GM23338 (cell line): ENCODE data around the gene TRNP1. TPM values are rescaled to one million over a fixed set of nuclear protein-coding genes. Genes with fewer than 3 reads are reported as not detected.

ENCODE experiments used
- ATAC-seq: fragments of 200-7000 bp; cut with Tn5 transposase; 3 replicates; pipeline ENCODE4 v1.9.1; 2020
- DNase-seq: peaks from one replicate; pipeline ENCODE4 v3.0.0-alpha.2; 2015; ENCODE audit warnings: low spot score
- H2AFZ ChIP-seq: fragments of 200-600 bp; sonication (generic); 2 replicates; pipeline ENCODE4 v1.8.0; 2016; ENCODE audit warnings: antibody characterized with exemption, mild to moderate bottlenecking, moderate library complexity
- H3F3A ChIP-seq: fragments of 200-600 bp; sonication (generic); replicated peaks from 2 replicates; pipeline ENCODE4 v1.8.0; 2017; ENCODE audit warnings: antibody characterized with exemption, mixed run types, low read depth
- H3K27ac ChIP-seq: fragments of 200-600 bp; sonication (generic); 2 replicates; pipeline ENCODE4 v1.6.1; 2016; ENCODE audit warnings: low read depth
- H3K27me3 ChIP-seq: fragments of 200-600 bp; sonication (generic); 2 replicates; pipeline ENCODE4 v1.8.0; 2016; ENCODE audit warnings: mild to moderate bottlenecking, mixed run types, moderate library complexity; ENCODE audit not compliant: insufficient read depth
- H3K36me3 ChIP-seq: fragments of 200-600 bp; sonication (generic); 2 replicates; pipeline ENCODE4 v1.8.0; 2016; ENCODE audit warnings: mild to moderate bottlenecking; ENCODE audit not compliant: insufficient read depth
- H3K4me1 ChIP-seq: fragments of 200-600 bp; sonication (generic); 2 replicates; pipeline ENCODE4 v1.8.0; 2016; ENCODE audit warnings: mild to moderate bottlenecking, moderate library complexity; ENCODE audit not compliant: insufficient read depth
- H3K4me2 ChIP-seq: fragments of 200-600 bp; sonication (generic); 2 replicates; pipeline ENCODE4 v1.7.1; 2017; ENCODE audit warnings: mixed run types
- H3K4me3 ChIP-seq: fragments of 200-600 bp; sonication (generic); 2 replicates; pipeline ENCODE4 v1.6.1; 2016; ENCODE audit warnings: mixed run types
- H3K79me2 ChIP-seq: fragments of 200-600 bp; sonication (generic); replicated peaks from 2 replicates; pipeline ENCODE4 v1.8.0; 2017; ENCODE audit warnings: mild to moderate bottlenecking; ENCODE audit not compliant: insufficient read depth
- H3K9me2 ChIP-seq: fragments of 200-600 bp; sonication (generic); 2 replicates; pipeline ENCODE4 v1.8.0; 2017; ENCODE audit not compliant: insufficient read depth
- H4K20me1 ChIP-seq: fragments of 200-600 bp; sonication (generic); replicated peaks from 2 replicates; pipeline ENCODE4 v1.8.0; 2017; ENCODE audit warnings: mild to moderate bottlenecking; ENCODE audit not compliant: insufficient read depth
- H3K27ac Mint-ChIP-seq: 2 replicates; pipeline ENCODE4 v1.8.0; 2020; ENCODE audit warnings: inconsistent platforms, mild to moderate bottlenecking, moderate library complexity, mixed read lengths
- H3K27me3 Mint-ChIP-seq: 3 replicates; pipeline ENCODE4 v1.8.0; 2022; ENCODE audit warnings: low read depth, mild to moderate bottlenecking, moderate library complexity, mixed read lengths, inconsistent platforms; ENCODE audit not compliant: insufficient read depth, poor library complexity
- H3K36me3 Mint-ChIP-seq: 3 replicates; pipeline ENCODE4 v1.8.0; 2021; ENCODE audit warnings: low read depth, mild to moderate bottlenecking, inconsistent platforms, moderate library complexity, mixed read lengths
- H3K4me1 Mint-ChIP-seq: 3 replicates; pipeline ENCODE4 v1.8.0; 2020; ENCODE audit warnings: mild to moderate bottlenecking, inconsistent platforms, mixed read lengths
- H3K4me3 Mint-ChIP-seq: 3 replicates; pipeline ENCODE4 v1.8.0; 2021; ENCODE audit warnings: moderate library complexity, mild to moderate bottlenecking, inconsistent platforms, mixed read lengths
- H3K9me3 Mint-ChIP-seq: 3 replicates; pipeline ENCODE4 v1.8.0; 2020; ENCODE audit warnings: moderate library complexity, mild to moderate bottlenecking, inconsistent platforms, mixed read lengths
- CREB1 ChIP-seq: fragments of 250-450 bp; sonication (Bioruptor Pico); IDR thresholded peaks from 2 replicates; pipeline ENCODE4 v1.5.0; 2020; ENCODE audit warnings: low read depth, mild to moderate bottlenecking, moderate library complexity
- EZH2 ChIP-seq: fragments of 200-600 bp; sonication (generic); IDR thresholded peaks from one replicate; pipeline ENCODE4 v1.8.0; 2017; ENCODE audit warnings: antibody characterized with exemption, mild to moderate bottlenecking, low read depth; ENCODE audit not compliant: unreplicated experiment
- JUNB ChIP-seq: IDR thresholded peaks from one replicate; pipeline ENCODE4 v1.6.1; 2016; ENCODE audit warnings: antibody characterized with exemption; ENCODE audit not compliant: unreplicated experiment
- NANOG ChIP-seq: IDR thresholded peaks from 2 replicates; pipeline ENCODE4 v1.6.1; 2016; ENCODE audit warnings: antibody characterized with exemption, borderline replicate concordance
- POLR2AphosphoS5 ChIP-seq: IDR thresholded peaks from 2 replicates; pipeline ENCODE4 v1.6.1; 2016; ENCODE audit warnings: antibody characterized with exemption, low read depth
- STAT1 ChIP-seq: IDR thresholded peaks from one replicate; pipeline ENCODE4 v1.6.1; 2016; ENCODE audit warnings: antibody characterized with exemption; ENCODE audit not compliant: unreplicated experiment
- ZNF114 ChIP-seq: fragments of 250-450 bp; sonication (Bioruptor Pico); IDR thresholded peaks from 2 replicates; pipeline ENCODE4 v1.5.0; 2020; ENCODE audit warnings: mild to moderate bottlenecking, moderate library complexity
- ZNF331 ChIP-seq: fragments of 250-450 bp; sonication (Bioruptor Pico); IDR thresholded peaks from 2 replicates; pipeline ENCODE4 v1.5.0; 2020; ENCODE audit warnings: low read depth, mild to moderate bottlenecking, moderate library complexity
- polyA plus RNA-seq: library from polyadenylated mRNA; unstranded; fragments of >200 nt; fragmentation: Nextera tagmentation; extraction: Ambion mirVana; gene quantifications from 2 replicates; pipeline ENCODE4 v1.2.1, GENCODE V29; 2016
- total RNA-seq: library from RNA; depleted of rRNA; stranded (reverse); fragments of >200 nt; shearing (Covaris generic); gene quantifications from 2 replicates; pipeline ENCODE4 v1.2.3, GENCODE V29; 2014
- TF ChIP-seq, protein P1 (sequence below): fragments of 250-450 bp; sonication (Bioruptor Pico); IDR thresholded peaks from 2 replicates; pipeline ENCODE4 v1.5.0; 2020; ENCODE audit warnings: mild to moderate bottlenecking, moderate library complexity
- TF ChIP-seq, protein P2 (sequence below): IDR thresholded peaks from one replicate; pipeline ENCODE4 v1.6.1; 2018; ENCODE audit warnings: antibody characterized with exemption; ENCODE audit not compliant: unreplicated experiment

The TRNP1 gene
- total and polyA plus RNA-seq, 2 experiments from 2014 or later = 21.2 to 54.3 TPM

DNA sequence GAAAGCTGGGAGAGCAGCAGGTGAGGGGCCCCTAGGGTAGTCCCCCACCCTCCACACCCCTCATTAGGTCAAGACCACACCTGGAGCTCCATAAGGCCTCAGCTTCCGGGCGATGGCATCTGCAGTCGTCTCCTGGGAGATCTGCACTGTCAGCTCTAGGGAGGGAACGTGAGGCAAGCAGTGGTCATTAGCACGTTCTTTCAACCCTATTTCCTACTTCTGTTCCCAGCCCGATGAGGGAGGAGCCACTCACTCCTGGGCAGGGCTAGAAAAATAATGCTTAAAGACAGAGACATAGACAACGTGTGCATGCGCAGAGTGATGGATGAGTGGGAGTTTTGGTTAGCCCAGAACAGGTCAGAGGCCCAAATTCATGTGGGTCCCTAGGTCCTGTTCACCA, 42.9 kb upstream of the TRNP1 start:
- no peak overlapping the region for H3K4me3 ChIP-seq
- H3K9me3 Mint-ChIP-seq = no peaks in the 10 kb centered on the region
- no peaks in the 10 kb centered on the region for H3K27me3 ChIP-seq
- H3K27ac ChIP-seq = no peak overlapping the region
- TF ChIP-seq, protein P1, sequence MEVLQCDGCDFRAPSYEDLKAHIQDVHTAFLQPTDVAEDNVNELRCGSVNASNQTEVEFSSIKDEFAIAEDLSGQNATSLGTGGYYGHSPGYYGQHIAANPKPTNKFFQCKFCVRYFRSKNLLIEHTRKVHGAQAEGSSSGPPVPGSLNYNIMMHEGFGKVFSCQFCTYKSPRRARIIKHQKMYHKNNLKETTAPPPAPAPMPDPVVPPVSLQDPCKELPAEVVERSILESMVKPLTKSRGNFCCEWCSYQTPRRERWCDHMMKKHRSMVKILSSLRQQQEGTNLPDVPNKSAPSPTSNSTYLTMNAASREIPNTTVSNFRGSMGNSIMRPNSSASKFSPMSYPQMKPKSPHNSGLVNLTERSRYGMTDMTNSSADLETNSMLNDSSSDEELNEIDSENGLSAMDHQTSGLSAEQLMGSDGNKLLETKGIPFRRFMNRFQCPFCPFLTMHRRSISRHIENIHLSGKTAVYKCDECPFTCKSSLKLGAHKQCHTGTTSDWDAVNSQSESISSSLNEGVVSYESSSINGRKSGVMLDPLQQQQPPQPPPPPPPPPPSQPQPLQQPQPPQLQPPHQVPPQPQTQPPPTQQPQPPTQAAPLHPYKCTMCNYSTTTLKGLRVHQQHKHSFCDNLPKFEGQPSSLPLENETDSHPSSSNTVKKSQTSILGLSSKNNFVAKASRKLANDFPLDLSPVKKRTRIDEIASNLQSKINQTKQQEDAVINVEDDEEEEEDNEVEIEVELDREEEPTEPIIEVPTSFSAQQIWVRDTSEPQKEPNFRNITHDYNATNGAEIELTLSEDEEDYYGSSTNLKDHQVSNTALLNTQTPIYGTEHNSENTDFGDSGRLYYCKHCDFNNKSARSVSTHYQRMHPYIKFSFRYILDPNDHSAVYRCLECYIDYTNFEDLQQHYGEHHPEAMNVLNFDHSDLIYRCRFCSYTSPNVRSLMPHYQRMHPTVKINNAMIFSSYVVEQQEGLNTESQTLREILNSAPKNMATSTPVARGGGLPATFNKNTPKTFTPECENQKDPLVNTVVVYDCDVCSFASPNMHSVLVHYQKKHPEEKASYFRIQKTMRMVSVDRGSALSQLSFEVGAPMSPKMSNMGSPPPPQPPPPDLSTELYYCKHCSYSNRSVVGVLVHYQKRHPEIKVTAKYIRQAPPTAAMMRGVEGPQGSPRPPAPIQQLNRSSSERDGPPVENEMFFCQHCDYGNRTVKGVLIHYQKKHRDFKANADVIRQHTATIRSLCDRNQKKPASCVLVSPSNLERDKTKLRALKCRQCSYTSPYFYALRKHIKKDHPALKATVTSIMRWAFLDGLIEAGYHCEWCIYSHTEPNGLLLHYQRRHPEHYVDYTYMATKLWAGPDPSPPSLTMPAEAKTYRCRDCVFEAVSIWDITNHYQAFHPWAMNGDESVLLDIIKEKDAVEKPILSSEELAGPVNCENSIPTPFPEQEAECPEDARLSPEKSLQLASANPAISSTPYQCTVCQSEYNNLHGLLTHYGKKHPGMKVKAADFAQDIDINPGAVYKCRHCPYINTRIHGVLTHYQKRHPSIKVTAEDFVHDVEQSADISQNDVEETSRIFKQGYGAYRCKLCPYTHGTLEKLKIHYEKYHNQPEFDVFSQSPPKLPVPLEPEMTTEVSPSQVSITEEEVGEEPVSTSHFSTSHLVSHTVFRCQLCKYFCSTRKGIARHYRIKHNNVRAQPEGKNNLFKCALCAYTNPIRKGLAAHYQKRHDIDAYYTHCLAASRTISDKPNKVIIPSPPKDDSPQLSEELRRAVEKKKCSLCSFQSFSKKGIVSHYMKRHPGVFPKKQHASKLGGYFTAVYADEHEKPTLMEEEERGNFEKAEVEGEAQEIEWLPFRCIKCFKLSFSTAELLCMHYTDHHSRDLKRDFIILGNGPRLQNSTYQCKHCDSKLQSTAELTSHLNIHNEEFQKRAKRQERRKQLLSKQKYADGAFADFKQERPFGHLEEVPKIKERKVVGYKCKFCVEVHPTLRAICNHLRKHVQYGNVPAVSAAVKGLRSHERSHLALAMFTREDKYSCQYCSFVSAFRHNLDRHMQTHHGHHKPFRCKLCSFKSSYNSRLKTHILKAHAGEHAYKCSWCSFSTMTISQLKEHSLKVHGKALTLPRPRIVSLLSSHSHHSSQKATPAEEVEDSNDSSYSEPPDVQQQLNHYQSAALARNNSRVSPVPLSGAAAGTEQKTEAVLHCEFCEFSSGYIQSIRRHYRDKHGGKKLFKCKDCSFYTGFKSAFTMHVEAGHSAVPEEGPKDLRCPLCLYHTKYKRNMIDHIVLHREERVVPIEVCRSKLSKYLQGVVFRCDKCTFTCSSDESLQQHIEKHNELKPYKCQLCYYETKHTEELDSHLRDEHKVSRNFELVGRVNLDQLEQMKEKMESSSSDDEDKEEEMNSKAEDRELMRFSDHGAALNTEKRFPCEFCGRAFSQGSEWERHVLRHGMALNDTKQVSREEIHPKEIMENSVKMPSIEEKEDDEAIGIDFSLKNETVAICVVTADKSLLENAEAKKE = no peak
- no peak for TF ChIP-seq POLR2AphosphoS5
- TF ChIP-seq NANOG = no peak
- TF ChIP-seq, protein P2, sequence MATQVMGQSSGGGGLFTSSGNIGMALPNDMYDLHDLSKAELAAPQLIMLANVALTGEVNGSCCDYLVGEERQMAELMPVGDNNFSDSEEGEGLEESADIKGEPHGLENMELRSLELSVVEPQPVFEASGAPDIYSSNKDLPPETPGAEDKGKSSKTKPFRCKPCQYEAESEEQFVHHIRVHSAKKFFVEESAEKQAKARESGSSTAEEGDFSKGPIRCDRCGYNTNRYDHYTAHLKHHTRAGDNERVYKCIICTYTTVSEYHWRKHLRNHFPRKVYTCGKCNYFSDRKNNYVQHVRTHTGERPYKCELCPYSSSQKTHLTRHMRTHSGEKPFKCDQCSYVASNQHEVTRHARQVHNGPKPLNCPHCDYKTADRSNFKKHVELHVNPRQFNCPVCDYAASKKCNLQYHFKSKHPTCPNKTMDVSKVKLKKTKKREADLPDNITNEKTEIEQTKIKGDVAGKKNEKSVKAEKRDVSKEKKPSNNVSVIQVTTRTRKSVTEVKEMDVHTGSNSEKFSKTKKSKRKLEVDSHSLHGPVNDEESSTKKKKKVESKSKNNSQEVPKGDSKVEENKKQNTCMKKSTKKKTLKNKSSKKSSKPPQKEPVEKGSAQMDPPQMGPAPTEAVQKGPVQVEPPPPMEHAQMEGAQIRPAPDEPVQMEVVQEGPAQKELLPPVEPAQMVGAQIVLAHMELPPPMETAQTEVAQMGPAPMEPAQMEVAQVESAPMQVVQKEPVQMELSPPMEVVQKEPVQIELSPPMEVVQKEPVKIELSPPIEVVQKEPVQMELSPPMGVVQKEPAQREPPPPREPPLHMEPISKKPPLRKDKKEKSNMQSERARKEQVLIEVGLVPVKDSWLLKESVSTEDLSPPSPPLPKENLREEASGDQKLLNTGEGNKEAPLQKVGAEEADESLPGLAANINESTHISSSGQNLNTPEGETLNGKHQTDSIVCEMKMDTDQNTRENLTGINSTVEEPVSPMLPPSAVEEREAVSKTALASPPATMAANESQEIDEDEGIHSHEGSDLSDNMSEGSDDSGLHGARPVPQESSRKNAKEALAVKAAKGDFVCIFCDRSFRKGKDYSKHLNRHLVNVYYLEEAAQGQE = no peak
- no peak for TF ChIP-seq JUNB
- TF ChIP-seq EZH2 = no peak
- no peak for TF ChIP-seq STAT1
- no peak for TF ChIP-seq ZNF114 (CRISPR knock-in tag)
- TF ChIP-seq ZNF331 (CRISPR knock-in tag) = no peak
- TF ChIP-seq CREB1 (CRISPR knock-in tag) = no peak
- no peak overlapping the region for H3K4me2 ChIP-seq
- H3K79me2 ChIP-seq = no peaks in the 10 kb centered on the region
- peaks cover 44% of the 10 kb centered on the region for H3K36me3 Mint-ChIP-seq
- H3K4me1 Mint-ChIP-seq = no peaks in the 10 kb centered on the region
- H2AFZ ChIP-seq = no peak overlapping the region
- peaks cover 10% of the 10 kb centered on the region for H3K27me3 Mint-ChIP-seq
- H3K27ac Mint-ChIP-seq = no peak overlapping the region
- DNase-seq = no peak
- no peaks in the 10 kb centered on the region for H3K4me1 ChIP-seq
- peaks cover 17% of the 10 kb centered on the region for H3F3A ChIP-seq
- H4K20me1 ChIP-seq = peaks cover 5% of the 10 kb centered on the region; the same call in 1 of the 2 replicates
- no peaks in the 10 kb centered on the region for H3K9me2 ChIP-seq
- H3K36me3 ChIP-seq = peaks cover 5% of the 10 kb centered on the region; the same call in 1 of the 2 replicates
- H3K4me3 Mint-ChIP-seq = no peak overlapping the region
- ATAC-seq = no peak
